Measurements from ENCODE around the gene SRI.

DNA sequence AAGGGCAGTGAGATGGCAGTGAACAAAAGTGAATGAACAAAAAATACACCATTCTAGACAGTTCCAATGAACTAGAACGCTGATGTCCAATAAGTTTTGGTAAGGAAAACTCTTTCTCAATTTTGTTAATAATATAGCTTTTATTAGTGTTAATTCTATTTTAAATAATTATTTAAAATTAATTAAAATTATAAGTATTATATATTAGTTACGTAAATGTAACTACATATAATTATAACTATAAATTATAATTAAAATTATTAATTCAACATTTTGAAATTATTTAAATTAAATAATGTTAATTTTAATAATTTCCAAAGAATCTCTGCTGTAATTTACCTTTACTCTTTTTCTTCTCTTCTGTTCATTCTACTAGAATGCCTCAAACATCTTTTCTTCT, 5.4 kb downstream of the SRI start:
- TF ChIP-seq POLR2A (IDR thresholded peaks at IDR 0.05; ENCODE audit: low read length) (no peak), GATA1 (IDR thresholded peaks at IDR 0.05; ENCODE audit: low read depth, low read length) (no peak)

All from erythroblast (primary cell).